Chondrocyte (in vitro differentiated cells): ENCODE results near the gene ELMO3. TPM values are rescaled to one million over a fixed set of nuclear protein-coding genes. Genes with fewer than 3 reads are reported as not detected.

Source experiments
- DNase-seq: peaks from one replicate; pipeline ENCODE4 v3.0.0; 2021; ENCODE audit warnings: mixed read lengths, low spot score
- H3K27ac Mint-ChIP-seq: one replicate; pipeline ENCODE4 v1.8.0; 2021; ENCODE audit warnings: mild to moderate bottlenecking, moderate library complexity, mixed read lengths; ENCODE audit not compliant: unreplicated experiment
- H3K27me3 Mint-ChIP-seq: 2 replicates; pipeline ENCODE4 v1.8.0; 2021; ENCODE audit warnings: low read depth, mixed read lengths
- H3K36me3 Mint-ChIP-seq: 2 replicates; pipeline ENCODE4 v1.8.0; 2021; ENCODE audit warnings: low read depth, mixed read lengths
- H3K4me1 Mint-ChIP-seq: 2 replicates; pipeline ENCODE4 v1.8.0; 2021; ENCODE audit warnings: low read depth, mild to moderate bottlenecking, mixed read lengths
- H3K4me3 Mint-ChIP-seq: one replicate; pipeline ENCODE4 v1.8.0; 2021; ENCODE audit warnings: mild to moderate bottlenecking, moderate library complexity, mixed read lengths; ENCODE audit not compliant: unreplicated experiment
- H3K9me3 Mint-ChIP-seq: 2 replicates; pipeline ENCODE4 v1.8.0; 2021; ENCODE audit warnings: low read depth, mixed read lengths
- CTCF ChIP-seq: fragments of 200-600 bp; sonication (generic); IDR thresholded peaks from 2 replicates; pipeline ENCODE4 v1.5.0; 2021; ENCODE audit warnings: antibody characterized with exemption, mild to moderate bottlenecking, moderate library complexity
- total RNA-seq: library from RNA; stranded (reverse); gene quantifications from 3 replicates; pipeline ENCODE4 v1.2.1, GENCODE V29; 2021

Gene ELMO3
- total RNA-seq, 1 donor from 2014 or later, result 1.1 TPM

GRCh38 chr16:67187175-67187890 is 11.6 kb upstream of the ELMO3 start:
- no peak overlapping the region for H3K4me3 Mint-ChIP-seq
- no peak for DNase-seq
- no peaks in the 10 kb centered on the region for H3K27me3 Mint-ChIP-seq
- no peak for TF ChIP-seq CTCF
- no peak overlapping the region for H3K27ac Mint-ChIP-seq
- no peaks in the 10 kb centered on the region for H3K36me3 Mint-ChIP-seq
- H3K4me1 Mint-ChIP-seq, result peaks cover 19% of the 10 kb centered on the region
- H3K9me3 Mint-ChIP-seq, result no peaks in the 10 kb centered on the region

DNA sequence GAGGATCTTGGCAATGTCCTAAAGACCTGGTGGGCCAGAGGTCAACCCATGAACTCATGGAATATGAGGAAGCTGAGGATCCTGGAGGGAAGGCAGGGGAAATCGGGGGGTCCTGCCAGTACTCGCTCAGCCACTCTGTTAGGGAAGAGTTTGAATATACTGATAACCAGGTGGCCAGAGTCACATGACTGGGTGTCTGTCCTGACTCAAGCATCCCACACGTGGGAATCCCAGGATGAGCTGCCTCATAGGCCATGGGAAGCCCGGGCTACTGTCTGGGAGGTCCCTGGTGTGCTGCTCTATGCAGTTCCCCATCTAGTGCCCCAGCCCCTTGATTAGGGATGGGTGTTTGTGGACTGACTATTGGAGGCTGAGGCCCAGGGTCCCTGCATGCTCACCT is 10.6 kb upstream of the ELMO3 start:
- H3K4me1 Mint-ChIP-seq, result peaks cover 28% of the 10 kb centered on the region

DNA sequence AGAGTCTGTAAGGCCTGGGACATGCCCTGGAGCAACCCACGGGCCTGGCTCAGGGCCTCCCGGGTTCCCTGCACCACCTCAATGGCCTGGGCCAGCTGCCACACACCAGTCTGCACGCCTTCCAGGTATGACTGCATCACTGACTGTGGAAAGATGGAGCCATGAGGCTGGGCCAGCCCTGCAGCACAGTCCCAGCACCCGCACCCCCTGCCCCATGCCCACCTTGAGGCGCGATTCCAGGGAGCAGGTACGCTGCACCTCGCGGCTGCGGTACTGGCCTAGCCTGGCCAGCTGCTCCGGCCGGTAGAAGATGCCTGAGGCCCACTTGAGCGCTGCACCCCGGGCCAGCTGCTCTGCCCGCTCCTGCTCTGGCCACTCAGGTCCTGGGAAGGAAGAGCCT is 10.1 kb upstream of the ELMO3 start:
- H3K9me3 Mint-ChIP-seq, result no peaks in the 10 kb centered on the region
- no peak for TF ChIP-seq CTCF
- H3K4me1 Mint-ChIP-seq, result peaks cover 33% of the 10 kb centered on the region

More for the DNA sequence above, 10.6 kb upstream of the ELMO3 start:
- no peak for DNase-seq
- Mint-ChIP-seq H3K9me3 (no peaks in the 10 kb centered on the region), H3K27me3 (no peaks in the 10 kb centered on the region), H3K4me3 (no peak overlapping the region), H3K27ac (no peak overlapping the region), H3K36me3 (peaks cover 1% of the 10 kb centered on the region)
- TF ChIP-seq CTCF, result no peak

GRCh38 chr16:67190041-67190440 is 8.9 kb upstream of the ELMO3 start, which contains the start of gene EXOC3L1:
EXOC3L1 (minus strand) TSS chr16:67190136; CDS start chr16:67189676, 460 bp downstream.
- H3K36me3 Mint-ChIP-seq, result peaks cover 6% of the 10 kb centered on the region
- H3K4me3 Mint-ChIP-seq, result no peak within 1 kb of the TSS
- no peak within 1 kb of the TSS for H3K27ac Mint-ChIP-seq
- no peaks in the 10 kb centered on the region for H3K27me3 Mint-ChIP-seq
- no peak for TF ChIP-seq CTCF
- peaks cover 35% of the 10 kb centered on the region for H3K4me1 Mint-ChIP-seq
- no peak for DNase-seq
- no peaks in the 10 kb centered on the region for H3K9me3 Mint-ChIP-seq

More for the DNA sequence above, 10.1 kb upstream of the ELMO3 start:
- Mint-ChIP-seq H3K27ac (no peak overlapping the region), H3K27me3 (no peaks in the 10 kb centered on the region), H3K4me3 (no peak overlapping the region), H3K36me3 (peaks cover 1% of the 10 kb centered on the region)
- DNase-seq, result no peak

- Mint-ChIP-seq H3K4me1 (peaks cover 28% of the 10 kb centered on the region), H3K36me3 (peaks cover 8% of the 10 kb centered on the region), H3K9me3 (no peaks in the 10 kb centered on the region), H3K4me3 (no peak overlapping the region), H3K27ac (no peak overlapping the region), H3K27me3 (no peaks in the 10 kb centered on the region)
- no peak for TF ChIP-seq CTCF
- DNase-seq, result no peak
Measured at GRCh38 chr16:67190448-67191399, 8.2 kb upstream of the ELMO3 start.
